ENCODE data around the gene KRT25.
"Not testable (repeated sequence)": the region's sequence is repeated elsewhere in the genome, so short reads cannot be mapped to it uniquely, and the experiment has no call there.

The KRT25 gene

GRCh38 chr17:40751065-40751464, 4.1 kb downstream of the KRT25 start:
- no peak for DNase-seq

- no peak for DNase-seq
Measured at GRCh38 chr17:40750391-40750790, 4.7 kb downstream of the KRT25 start.

DNA sequence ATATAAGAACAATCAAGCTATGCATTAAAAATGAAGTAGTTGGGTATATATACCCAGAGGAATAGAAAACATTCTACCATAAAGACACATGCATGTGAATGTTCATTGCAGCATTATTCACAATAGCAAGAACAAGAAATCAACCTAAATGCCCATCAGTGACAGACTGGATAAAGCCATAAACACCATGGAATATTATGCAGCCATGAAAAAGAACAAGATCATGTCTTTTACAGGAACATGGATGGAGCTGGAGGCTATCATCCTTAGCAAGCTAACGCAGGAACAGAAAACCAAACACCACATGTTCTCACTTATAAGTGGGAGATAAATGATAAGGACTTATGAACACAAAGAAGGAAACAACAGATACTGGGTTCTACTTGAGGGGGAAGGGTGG, 6.5 kb downstream of the KRT25 start:
- not testable (repeated sequence) for DNase-seq

- no peak for DNase-seq
Measured at GRCh38 chr17:40738553-40738952, 16.6 kb downstream of the KRT25 start.

- no peak for DNase-seq
Measured at GRCh38 chr17:40735016-40735415, 20.1 kb downstream of the KRT25 start.

DNA sequence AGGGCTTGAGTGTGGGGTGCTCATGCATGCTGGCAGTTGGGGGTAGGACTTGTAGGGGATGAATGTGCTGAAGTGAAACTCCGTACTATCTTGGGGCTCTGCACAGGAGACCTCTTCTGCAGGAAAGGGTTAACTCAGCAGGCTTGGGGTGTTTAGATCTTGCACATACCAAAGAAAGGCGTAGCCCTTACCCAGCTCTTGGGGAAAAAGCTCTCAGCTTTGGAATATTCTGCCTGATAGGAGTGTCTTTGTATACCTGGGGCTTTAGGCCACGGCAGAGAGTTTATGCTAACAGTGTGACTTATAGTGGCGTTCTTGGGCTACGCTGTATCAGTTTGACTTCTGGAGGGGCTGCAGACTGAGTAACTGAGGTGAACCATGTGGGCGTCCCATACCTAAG, 21.1 kb downstream of the KRT25 start:
- DNase-seq, result no peak

DNA sequence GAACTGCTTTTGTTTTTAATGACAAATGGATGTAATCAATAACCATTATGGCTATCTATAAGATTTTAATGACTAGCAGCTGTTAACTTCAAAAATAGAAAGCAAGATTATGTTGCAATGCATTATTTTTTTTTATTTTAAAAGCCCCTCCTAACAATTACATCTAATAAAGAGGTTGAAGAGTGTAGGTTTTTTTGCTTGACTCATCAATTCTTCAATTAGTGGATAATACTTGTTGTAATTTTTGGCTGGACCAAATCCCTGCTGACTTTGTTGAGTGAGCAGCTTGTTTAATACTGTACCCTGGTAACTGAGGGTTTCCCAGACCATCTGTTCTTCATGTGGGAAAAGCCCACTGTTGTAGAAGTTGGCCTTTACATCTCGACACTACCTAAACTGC, 24.2 kb downstream of the KRT25 start:
- no peak for DNase-seq

DNA sequence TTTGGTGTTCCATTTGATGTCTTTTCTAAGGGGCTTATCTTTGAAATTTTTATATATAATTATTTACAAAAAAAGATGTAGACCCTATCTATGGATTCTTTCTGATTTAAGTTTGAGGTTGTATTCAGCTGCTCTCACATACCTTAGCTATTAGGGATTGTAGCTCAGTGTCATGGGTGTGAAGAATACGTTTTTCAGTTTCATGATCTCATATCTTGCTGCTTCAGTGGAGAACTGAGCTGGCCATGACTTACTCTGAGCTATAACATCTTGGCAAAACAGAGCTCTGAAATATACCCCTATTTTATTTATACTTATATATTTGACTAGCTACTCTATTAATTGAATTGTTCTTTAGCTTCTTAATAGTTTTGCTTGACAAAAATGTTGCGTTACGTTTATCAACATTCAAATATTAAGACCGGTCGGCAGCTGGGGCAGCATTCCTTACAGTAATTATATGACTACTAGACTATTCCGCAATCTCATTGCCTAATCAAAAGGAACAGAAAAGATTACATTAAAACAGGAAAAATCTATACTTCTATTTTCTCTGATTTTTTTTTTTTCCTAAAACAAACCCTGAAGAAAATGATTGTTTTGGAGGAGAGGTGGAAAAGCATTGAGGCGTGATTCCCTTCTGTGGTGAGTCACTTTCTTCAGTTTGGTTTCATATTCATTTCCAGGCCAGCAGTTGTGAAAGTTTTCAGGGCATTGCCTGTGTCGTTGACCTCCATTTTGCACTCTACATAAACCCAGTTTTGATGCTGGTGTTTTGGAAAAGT, 27.5 kb downstream of the KRT25 start:
- DNase-seq, result no peak

DNA sequence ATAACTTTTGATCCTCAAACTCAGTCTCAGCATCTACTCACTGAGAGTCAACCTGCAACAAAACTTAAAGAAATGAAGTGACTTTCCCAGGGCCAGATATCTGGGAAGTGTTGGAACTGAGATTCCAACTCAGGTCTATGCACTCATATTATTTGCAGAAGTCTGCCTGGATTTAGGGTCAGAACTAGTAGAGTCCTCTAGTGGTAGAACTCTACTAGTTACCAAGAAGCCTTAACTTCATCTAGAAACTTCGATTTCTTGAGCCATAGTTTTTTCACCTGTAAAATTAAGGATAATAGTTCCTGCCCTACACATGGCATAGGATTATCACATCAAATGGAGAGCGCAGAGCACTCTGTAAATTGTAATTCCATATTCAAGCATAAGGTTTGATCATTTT, 28.2 kb downstream of the KRT25 start:
- DNase-seq, result no peak

GRCh38 chr17:40724656-40725055, 30.5 kb downstream of the KRT25 start:
- no peak for DNase-seq

GRCh38 chr17:40722241-40722640, 32.9 kb downstream of the KRT25 start:
- no peak for DNase-seq

DNA sequence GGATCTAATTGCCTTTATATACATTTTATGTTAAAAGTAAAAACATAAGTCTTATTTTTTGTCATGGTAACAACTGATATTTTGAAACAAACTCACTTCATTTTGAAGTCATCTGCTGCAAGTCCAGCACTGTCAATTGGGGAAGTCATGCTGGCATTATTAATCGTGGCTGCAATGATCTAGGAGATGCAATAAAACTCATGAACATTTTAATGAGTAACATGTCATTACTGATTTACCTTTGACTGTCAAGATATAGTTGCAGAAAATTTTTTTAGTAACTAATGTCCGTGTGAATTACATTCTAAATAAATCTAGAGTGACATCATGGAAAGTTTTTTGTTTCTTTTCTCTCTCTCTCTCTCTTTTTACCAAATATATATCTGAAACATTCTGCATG, 34.2 kb downstream of the KRT25 start:
- DNase-seq, result no peak

- no peak for DNase-seq
Measured at GRCh38 chr17:40718930-40719329, 36.2 kb downstream of the KRT25 start.

DNA sequence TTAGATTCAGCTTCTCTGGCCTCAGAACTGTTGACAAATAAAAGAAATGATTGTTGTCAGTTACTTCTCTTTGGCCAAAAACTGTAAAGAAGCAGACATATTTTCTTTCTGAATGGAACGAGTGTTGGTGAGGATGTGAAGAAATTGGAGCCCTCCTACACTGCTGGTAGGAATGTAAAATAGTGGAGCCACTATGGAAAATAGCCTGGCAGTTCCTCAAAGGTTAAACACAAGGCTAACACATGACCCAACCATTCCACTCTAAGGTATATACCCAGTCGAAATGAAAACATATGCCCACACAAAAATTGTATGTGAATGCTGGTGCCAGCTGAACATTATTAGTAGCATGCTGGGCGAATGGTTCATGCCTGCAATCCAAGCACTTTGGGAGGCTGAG, 37.4 kb downstream of the KRT25 start:
- DNase-seq, result no peak

DNA sequence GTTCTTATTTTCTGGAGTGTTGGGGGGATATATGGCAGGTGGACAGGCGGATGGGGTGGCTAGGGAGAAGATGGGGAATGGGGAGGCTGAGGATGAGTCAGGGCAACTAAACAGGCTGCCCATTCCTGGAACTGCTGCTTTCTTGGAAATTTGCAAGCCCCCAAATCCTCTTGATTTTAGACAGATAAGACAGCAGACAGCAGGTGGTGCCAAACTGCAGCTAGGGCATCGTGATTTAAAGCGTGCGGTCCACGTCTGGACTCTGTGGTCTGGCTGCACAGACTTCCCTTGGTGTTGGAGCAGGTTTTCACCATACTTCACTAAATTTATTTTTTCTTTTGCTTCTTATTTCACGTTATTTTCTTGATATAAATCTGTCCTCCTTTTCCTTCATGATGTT, 40.7 kb downstream of the KRT25 start:
- no peak for DNase-seq

GRCh38 chr17:40707745-40708144, 47.4 kb downstream of the KRT25 start:
- DNase-seq, result no peak

GRCh38 chr17:40705584-40705983, 49.5 kb downstream of the KRT25 start:
- DNase-seq, result no peak

- no peak for DNase-seq
Measured at GRCh38 chr17:40703652-40704051, 51.5 kb downstream of the KRT25 start, which contains the start of gene KRT24. Gene KRT24 (minus strand): TSS chr17:40703752. CDS start chr17:40703693, 59 bp downstream.

DNA sequence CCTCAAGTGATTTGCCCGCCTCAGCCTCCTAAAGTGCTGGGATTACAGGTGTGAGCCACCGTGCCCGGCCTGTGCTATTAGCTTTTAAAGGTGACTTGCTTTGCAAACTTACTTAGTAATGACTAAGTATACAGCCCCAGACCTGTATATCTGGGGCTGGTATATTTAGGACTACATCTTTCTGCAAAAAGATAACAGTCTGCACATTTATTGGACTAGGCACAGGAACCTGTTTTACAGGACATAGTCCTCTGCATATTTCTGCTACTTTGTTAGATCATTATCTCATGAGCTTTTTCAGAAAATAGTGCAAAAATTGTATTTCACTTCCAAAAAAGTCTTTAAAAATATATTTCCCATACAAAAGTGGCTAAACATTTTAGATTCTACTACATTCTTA, 52.9 kb downstream of the KRT25 start:
- DNase-seq, result no peak

- no peak for DNase-seq
Measured at GRCh38 chr17:40699853-40700252, 55.3 kb downstream of the KRT25 start.

DNA sequence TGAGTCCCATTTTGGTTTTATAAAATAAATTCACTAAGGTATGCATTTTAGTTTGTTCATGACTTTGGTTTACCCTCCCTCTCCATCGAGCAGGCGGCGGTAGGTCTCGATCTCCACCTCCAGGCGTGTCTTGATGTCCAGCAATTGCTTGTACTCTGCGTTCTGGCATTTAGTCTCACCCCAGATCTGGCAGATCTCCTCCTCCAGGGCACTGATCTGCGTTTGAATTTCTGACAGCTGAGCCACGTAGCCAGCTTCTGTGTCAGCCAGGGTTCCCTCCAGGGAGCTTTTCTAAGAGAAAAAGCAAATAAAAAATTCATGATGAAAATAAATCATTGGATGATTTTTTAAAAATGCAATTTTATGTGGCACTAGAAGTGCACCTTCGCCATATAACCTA, 55.8 kb downstream of the KRT25 start:
- DNase-seq, result no peak

Data from activated CD4-positive, CD25-positive, alpha-beta regulatory T cell treated with anti-CD3 and anti-CD28 coated beads, Interleukin-2, amount 50 U/mL, for 72 hours (primary cell).